HG03159 (cell line): ENCODE results near the gene OR10H1.
"Not testable (repeated sequence)": the region's sequence is repeated elsewhere in the genome, so short reads cannot be mapped to it uniquely, and the experiment has no call there.

Experiments
- ATAC-seq: cut with Tn5 transposase; IDR thresholded peaks from one replicate; pipeline ENCODE4 v1.9.1; 2021; ENCODE audit warnings: mild to moderate bottlenecking, moderate library complexity; ENCODE audit not compliant: unreplicated experiment

The OR10H1 gene

GRCh38 chr19:15775249-15775648, 40.2 kb downstream of the OR10H1 start:
- no peak for ATAC-seq

- not testable (repeated sequence) for ATAC-seq
Observed at GRCh38 chr19:15774159-15774558, 41.3 kb downstream of the OR10H1 start.

- no peak for ATAC-seq
Observed at GRCh38 chr19:15769586-15769985, 45.9 kb downstream of the OR10H1 start.

GRCh38 chr19:15759962-15760565, 55.4 kb downstream of the OR10H1 start:
- no peak for ATAC-seq

DNA sequence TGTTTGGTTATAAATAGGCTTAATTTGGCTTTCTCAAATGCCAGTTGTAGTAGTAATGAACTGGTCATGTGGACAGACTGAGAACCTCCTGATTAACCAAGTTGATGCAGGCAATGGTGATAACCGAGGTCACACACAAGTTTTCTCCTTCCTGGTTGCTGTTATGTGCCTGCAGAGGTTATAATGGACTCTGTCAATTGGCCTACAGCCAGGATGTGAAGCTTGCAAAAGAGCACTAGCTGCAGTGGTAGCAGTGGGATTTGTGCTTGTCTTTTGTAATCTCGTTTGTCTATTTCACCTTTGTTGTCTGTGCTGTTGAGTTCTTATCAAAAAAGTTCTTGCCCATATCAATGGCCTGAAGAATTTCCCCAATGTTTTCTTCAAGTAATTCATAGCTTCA, 57.1 kb downstream of the OR10H1 start:
- ATAC-seq: no peak
